ENCODE data around the gene NEK7. TPM values are rescaled to one million over a fixed set of nuclear protein-coding genes. Genes with fewer than 3 reads are reported as not detected.
A peak's percentile ranks its signal among the peaks of the same experiment; 100 is the strongest.

Gene NEK7
- total RNA-seq, 1 donor from 2014 or later, result 98.1 TPM

DNA sequence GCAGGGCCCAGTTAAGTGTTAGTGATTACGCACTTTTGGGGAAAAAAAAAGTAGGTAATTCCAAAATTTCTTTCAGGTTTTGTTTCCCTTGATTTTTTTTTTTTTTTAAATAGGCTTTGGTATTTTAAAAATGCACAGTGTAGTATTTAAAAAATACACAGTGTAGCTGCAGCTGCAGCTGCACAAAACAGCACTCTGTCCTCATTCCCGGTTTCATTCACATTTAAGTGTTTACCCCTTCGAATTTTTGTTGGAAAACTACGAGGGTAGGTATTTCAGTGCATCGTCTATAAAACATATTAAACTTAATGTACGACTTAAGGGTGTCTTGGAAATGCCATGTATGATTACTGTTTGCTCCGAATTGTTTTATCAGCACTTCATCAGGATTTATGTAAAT lies 3.4 kb downstream of the NEK7 start:
- intact Hi-C loops (cut with DNase I), result no loop called here
- Histone ChIP-seq H3K27me3 (ENCODE audit: low read depth) (no peaks in the 10 kb centered on the region), H3K9me3 (no peaks in the 10 kb centered on the region), H3K4me3 (no peak overlapping the region), H3K36me3 (no peaks in the 10 kb centered on the region), H3K4me1 (peaks cover 47% of the 10 kb centered on the region), H3K27ac (no peak overlapping the region)
- DNase-seq (no peak), ATAC-seq (no peak)
- TF ChIP-seq, protein P1, sequence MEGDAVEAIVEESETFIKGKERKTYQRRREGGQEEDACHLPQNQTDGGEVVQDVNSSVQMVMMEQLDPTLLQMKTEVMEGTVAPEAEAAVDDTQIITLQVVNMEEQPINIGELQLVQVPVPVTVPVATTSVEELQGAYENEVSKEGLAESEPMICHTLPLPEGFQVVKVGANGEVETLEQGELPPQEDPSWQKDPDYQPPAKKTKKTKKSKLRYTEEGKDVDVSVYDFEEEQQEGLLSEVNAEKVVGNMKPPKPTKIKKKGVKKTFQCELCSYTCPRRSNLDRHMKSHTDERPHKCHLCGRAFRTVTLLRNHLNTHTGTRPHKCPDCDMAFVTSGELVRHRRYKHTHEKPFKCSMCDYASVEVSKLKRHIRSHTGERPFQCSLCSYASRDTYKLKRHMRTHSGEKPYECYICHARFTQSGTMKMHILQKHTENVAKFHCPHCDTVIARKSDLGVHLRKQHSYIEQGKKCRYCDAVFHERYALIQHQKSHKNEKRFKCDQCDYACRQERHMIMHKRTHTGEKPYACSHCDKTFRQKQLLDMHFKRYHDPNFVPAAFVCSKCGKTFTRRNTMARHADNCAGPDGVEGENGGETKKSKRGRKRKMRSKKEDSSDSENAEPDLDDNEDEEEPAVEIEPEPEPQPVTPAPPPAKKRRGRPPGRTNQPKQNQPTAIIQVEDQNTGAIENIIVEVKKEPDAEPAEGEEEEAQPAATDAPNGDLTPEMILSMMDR (IDR thresholded peaks at IDR 0.05), result no peak

DNA sequence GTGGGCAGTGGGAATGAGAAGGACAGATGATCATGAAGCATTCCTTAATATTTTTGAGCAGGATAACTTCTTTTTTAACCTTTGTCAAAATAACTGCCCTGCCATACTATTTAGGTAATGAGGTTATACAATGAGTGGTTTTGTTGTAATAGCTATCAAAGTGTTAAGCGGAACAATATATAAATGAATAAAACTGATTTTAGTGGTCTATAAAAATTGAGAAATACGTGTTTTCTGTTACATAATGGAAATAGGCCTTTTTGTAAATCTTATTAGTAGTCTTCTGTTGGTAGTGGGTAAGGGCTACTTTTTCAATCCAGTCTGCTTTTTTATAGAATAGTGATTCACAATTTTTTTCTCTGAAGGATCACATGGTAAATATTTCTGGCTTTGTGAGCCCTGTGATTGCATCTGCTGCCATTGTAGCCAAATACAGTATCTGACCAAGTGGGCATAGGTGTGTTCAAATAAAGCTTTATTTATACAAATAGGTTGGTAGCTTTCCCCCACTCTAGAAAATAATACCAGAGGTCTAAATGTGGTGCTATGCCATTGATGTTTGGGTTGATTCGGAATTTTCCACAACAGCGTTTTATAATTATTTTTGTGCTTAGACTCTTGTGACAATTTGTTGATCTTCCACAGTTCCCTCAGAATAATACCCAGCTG lies 4.3 kb downstream of the NEK7 start:
- no peak overlapping the region for H3K4me3 ChIP-seq
- no peak overlapping the region for H3K27ac ChIP-seq
- TF ChIP-seq, protein P1 (IDR thresholded peaks at IDR 0.05), result no peak
- DNase-seq, result no peak
- H3K4me1 ChIP-seq, result peaks cover 54% of the 10 kb centered on the region
- intact Hi-C loops (cut with DNase I), result no loop called here
- no peaks in the 10 kb centered on the region for H3K27me3 ChIP-seq (ENCODE audit: low read depth)
- ATAC-seq, result no peak
- no peaks in the 10 kb centered on the region for H3K9me3 ChIP-seq
- no peaks in the 10 kb centered on the region for H3K36me3 ChIP-seq

DNA sequence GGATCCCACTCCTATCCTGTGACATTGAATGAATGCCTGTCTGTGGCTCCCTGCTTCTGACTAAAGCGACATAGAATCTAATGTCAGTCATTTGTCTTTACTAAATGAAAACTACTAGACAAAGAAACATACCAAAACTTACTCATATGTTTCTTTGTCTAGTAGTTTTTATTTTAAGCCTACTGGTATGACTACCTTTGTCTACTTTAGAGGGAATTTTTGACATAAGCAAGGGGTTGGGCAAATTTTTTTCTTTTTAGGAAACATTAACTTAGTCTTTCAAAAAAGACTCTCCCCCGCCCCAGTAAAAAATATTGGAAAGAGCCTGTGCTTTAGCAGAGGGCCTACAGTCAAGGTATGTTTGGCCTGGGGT lies 4.9 kb downstream of the NEK7 start:
- Histone ChIP-seq H3K36me3 (no peaks in the 10 kb centered on the region), H3K9me3 (no peaks in the 10 kb centered on the region), H3K27ac (no peak overlapping the region), H3K4me1 (peaks cover 60% of the 10 kb centered on the region), H3K4me3 (no peak overlapping the region), H3K27me3 (ENCODE audit: low read depth) (no peaks in the 10 kb centered on the region)
- DNase-seq (no peak), ATAC-seq (no peak)
- TF ChIP-seq, protein P1 (IDR thresholded peaks at IDR 0.05), result no peak
- intact Hi-C loops (cut with DNase I), result no loop called here

DNA sequence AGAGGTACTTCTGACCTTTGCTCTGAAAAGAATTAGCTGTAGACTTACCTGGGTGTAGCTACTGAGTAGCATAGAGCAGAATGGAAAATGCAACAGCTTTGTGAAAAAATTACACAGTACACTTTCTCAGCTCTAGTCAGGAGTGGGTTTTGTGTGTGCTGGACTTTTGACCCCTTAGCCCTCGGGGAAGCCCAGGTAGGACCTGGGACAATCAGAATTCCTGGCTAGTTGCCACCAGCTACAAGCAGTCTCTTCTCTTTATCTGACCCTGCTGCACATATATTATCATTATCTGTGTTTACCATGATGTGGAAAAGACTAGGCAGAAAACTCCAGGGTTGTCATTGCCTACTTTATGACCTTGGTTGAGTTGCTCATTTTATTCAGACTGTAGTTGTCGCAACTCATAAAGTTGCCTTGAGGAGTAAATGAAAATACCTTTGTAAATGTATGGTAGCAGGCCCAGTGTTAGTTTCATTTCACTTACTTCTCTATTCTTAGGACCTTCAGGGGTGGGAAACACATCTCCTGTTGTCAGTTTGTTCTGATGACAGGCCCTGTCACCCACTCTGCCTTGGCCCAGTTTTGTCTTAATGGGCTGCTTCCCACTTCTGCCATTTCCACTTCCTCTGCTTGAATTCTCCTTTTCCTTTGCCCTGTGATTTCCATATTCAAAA lies 5.4 kb downstream of the NEK7 start:
- TF ChIP-seq, protein P1 (IDR thresholded peaks at IDR 0.05), result no peak
- no peaks in the 10 kb centered on the region for H3K27me3 ChIP-seq (ENCODE audit: low read depth)
- H3K36me3 ChIP-seq, result no peaks in the 10 kb centered on the region
- H3K4me1 ChIP-seq, result peaks cover 66% of the 10 kb centered on the region
- no peaks in the 10 kb centered on the region for H3K9me3 ChIP-seq
- ATAC-seq (no peak), DNase-seq (peak; percentile 48)
- no peak overlapping the region for H3K4me3 ChIP-seq
- intact Hi-C loops (cut with DNase I), result no loop called here
- H3K27ac ChIP-seq, result no peak overlapping the region

DNA sequence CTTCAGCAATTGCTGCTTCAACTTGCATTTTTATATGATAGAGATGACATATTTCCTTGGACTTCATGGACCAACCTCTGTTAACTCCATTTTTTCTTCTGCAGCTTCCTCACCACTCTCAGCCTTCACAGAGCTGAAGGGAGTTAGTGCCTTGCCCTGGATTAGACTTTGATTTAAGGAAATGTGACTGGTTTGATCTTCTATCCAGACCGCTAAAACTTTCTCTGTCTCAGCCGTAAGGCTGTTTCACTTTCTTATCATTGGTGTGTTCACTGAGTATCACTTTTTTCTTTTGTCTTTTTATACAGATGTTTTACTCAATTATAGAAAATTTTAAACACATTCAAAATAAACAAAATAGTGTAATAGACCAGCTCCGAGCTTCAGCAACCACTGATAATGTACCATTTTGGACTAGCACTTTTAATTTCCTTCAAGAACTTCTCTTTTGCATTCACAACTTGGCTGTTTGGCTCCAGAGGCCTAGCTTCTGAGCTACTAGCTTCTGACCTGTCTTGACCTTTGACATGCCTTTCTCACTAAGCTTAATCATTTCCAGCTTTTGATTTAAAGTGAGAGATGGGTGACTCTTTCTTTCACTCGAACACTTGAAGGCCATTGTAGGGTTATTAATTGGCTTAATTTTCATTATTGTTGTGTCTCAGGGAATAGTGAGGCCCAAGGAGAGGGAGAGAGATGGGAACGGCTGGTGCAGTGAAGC lies 9.3 kb downstream of the NEK7 start:
- peaks cover 81% of the 10 kb centered on the region for H3K4me1 ChIP-seq
- H3K27me3 ChIP-seq (ENCODE audit: low read depth), result no peaks in the 10 kb centered on the region
- DNase-seq, result no peak
- TF ChIP-seq, protein P1 (IDR thresholded peaks at IDR 0.05), result no peak
- intact Hi-C loops (cut with DNase I), result no loop called here
- H3K27ac ChIP-seq, result peak overlapping the region; percentile 1
- H3K36me3 ChIP-seq, result no peaks in the 10 kb centered on the region
- H3K9me3 ChIP-seq, result no peaks in the 10 kb centered on the region
- ATAC-seq, result no peak
- H3K4me3 ChIP-seq, result no peak overlapping the region

All from lower lobe of right lung (tissue), 2 donors.